K562 (cell line): ENCODE data around the gene GPR152. TPM values are rescaled to one million over a fixed set of nuclear protein-coding genes. Genes with fewer than 3 reads are reported as not detected.

Source experiments
- ATAC-seq: fragments of 200-7000 bp; cut with Tn5 transposase; 3 replicates; pipeline ENCODE4 v1.9.1; 2020; ENCODE audit warnings: moderate library complexity
- BruUV-seq: library from RNA; stranded (reverse); fragments of 400-500 nt; replicated peaks from 2 replicates; lab custom pipeline; 2021; lab: Mats Ljungman, UMichigan
- CTCF ChIA-PET: fragments of 300-600 bp; formaldehyde crosslinking; extraction: SDS; loops from one replicate; lab custom pipeline; 2021; ENCODE audit warnings: low intra/inter-chr PET ratio; lab: Yijun Ruan, JAX
- POLR2A ChIA-PET: fragments of 300-600, 350-650 bp; sonication (Branson Sonifier 250); formaldehyde crosslinking; extraction: SDS; loops from one replicate; lab custom pipeline; 2021; ENCODE audit warnings: antibody characterized with exemption, inconsistent platforms; lab: Yijun Ruan, JAX
- DNase-seq, 4 experiments: peaks; one replicate each; pipeline versions ENCODE4 v3.0.0 to v3.0.0-alpha.2; 2011 to 2018; ENCODE audit warnings: low spot score in 3 of 4, mixed read lengths in 3 of 4; ENCODE audit errors: extremely low read depth in 1 of 4
- FAIRE-seq: peaks from 2 replicates; lab custom pipeline; 2011; peaks lifted over from hg19 to GRCh38; lab: Jason Lieb, UNC
- H2AFZ ChIP-seq: 2 replicates; pipeline ENCODE4 v1.6.0; 2011; ENCODE audit warnings: low read depth, low read length, control low read depth, inconsistent platforms
- H3K27ac ChIP-seq: fragments of 200-600 bp; 3 replicates; pipeline ENCODE4 v1.8.0; 2011; ENCODE audit warnings: low read depth, mild to moderate bottlenecking, control low read depth, inconsistent platforms, low read length, moderate library complexity, mixed read lengths; ENCODE audit errors: extremely low read depth
- H3K27me3 ChIP-seq, 2 experiments: fragments of 300-600 bp in 1 of 2; 2 replicates in 1 of 2; 3 replicates in 1 of 2; pipeline versions ENCODE4 v1.6.0 to v1.8.0; 2011; ENCODE audit warnings: inconsistent platforms in 2 of 2, low read length in 2 of 2, mild to moderate bottlenecking in 1 of 2, mixed read lengths in 1 of 2, moderate library complexity in 1 of 2; ENCODE audit not compliant: control insufficient read depth in 2 of 2, insufficient read depth in 2 of 2
- H3K36me3 ChIP-seq: fragments of 300-600 bp; 3 replicates; pipeline ENCODE4 v1.8.0; 2011; ENCODE audit warnings: mild to moderate bottlenecking, low read length, inconsistent platforms; ENCODE audit not compliant: control insufficient read depth, insufficient read depth
- H3K4me1 ChIP-seq, 2 experiments: fragments of 200-600 bp in 1 of 2; replicated peaks in 1 of 2; 2 replicates in 1 of 2; 3 replicates in 1 of 2; pipeline versions ENCODE4 v1.5.1 to v1.8.0; 2011; ENCODE audit warnings: inconsistent platforms in 2 of 2, low read length in 2 of 2, mild to moderate bottlenecking in 1 of 2, mixed read lengths in 1 of 2, moderate library complexity in 1 of 2; ENCODE audit not compliant: control insufficient read depth in 2 of 2, insufficient read depth in 2 of 2
- H3K4me2 ChIP-seq: 2 replicates; pipeline ENCODE4 v1.6.1; 2011; ENCODE audit warnings: low read length, control low read depth, inconsistent platforms, mixed read lengths; ENCODE audit not compliant: insufficient read depth
- H3K4me3 ChIP-seq: fragments of 200-600 bp; sonication (generic), shearing (Covaris generic); 2 replicates; pipeline ENCODE4 v1.5.1; 2016; ENCODE audit warnings: control low read depth, inconsistent platforms
- H3K79me2 ChIP-seq: fragments of 200-600 bp; 3 replicates; pipeline ENCODE4 v1.8.0; 2011; ENCODE audit warnings: low read length, inconsistent platforms; ENCODE audit not compliant: control insufficient read depth, insufficient read depth
- H3K9ac ChIP-seq, 2 experiments: 2 replicates each; pipeline versions ENCODE4 v1.6.0 to v1.6.1; 2011; ENCODE audit warnings: low read depth in 2 of 2, low read length in 2 of 2, control low read depth in 1 of 2, inconsistent platforms in 1 of 2, mild to moderate bottlenecking in 1 of 2, mixed read lengths in 1 of 2; ENCODE audit not compliant: insufficient read depth in 1 of 2
- H3K9me1 ChIP-seq: one replicate; pipeline ENCODE4 v1.6.0; 2011; ENCODE audit warnings: inconsistent platforms, mild to moderate bottlenecking, low read length, moderate library complexity; ENCODE audit not compliant: control insufficient read depth, insufficient read depth
- H3K9me3 ChIP-seq: replicated peaks from 2 replicates; pipeline ENCODE4 v1.5.1; 2011; ENCODE audit warnings: low read depth, low read length, inconsistent platforms; ENCODE audit not compliant: control insufficient read depth, insufficient read depth
- H4K20me1 ChIP-seq: replicated peaks from 2 replicates; pipeline ENCODE4 v1.6.1; 2011; ENCODE audit warnings: low read length, inconsistent platforms, mixed read lengths; ENCODE audit not compliant: control insufficient read depth, insufficient read depth
- ARID1B ChIP-seq: fragments of 450-650 bp; IDR thresholded peaks from 2 replicates; pipeline ENCODE4 v1.6.1; 2016; ENCODE audit warnings: antibody characterized with exemption, mild to moderate bottlenecking, inconsistent platforms
- ARID3A ChIP-seq: IDR thresholded peaks from 2 replicates; pipeline ENCODE4 v1.6.1; 2012; ENCODE audit warnings: low read depth, low read length, improper control_type of control experiment, borderline replicate concordance
- CBX5 ChIP-seq: IDR thresholded peaks from 2 replicates; pipeline ENCODE4 v1.6.1; 2014; ENCODE audit warnings: low read depth, borderline replicate concordance
- MCM2 ChIP-seq: fragments of 450-650 bp; IDR thresholded peaks from 2 replicates; pipeline ENCODE4 v1.6.1; 2017; ENCODE audit warnings: low read depth, mild to moderate bottlenecking
- NCOA6 ChIP-seq: fragments of 450-650 bp; IDR thresholded peaks from 2 replicates; pipeline ENCODE4 v1.6.1; 2017; ENCODE audit warnings: mild to moderate bottlenecking
- POLR2G ChIP-seq: fragments of 200-400 bp; formaldehyde crosslinking; IDR thresholded peaks from 2 replicates; pipeline ENCODE4 v1.6.1; 2017; ENCODE audit warnings: low read depth, mild to moderate bottlenecking, antibody characterized with exemption, low read length, moderate library complexity
- TRIM24 ChIP-seq, 2 experiments: fragments of 450-650 bp; IDR thresholded peaks; 2 replicates each; pipeline ENCODE4 v1.6.1; 2016
- ZBTB33 ChIP-seq: sonication (generic); formaldehyde crosslinking; IDR thresholded peaks from 2 replicates; pipeline ENCODE4 v1.8.1; 2023; ENCODE audit warnings: mild to moderate bottlenecking, missing genetic modification reagents
- WGBS: fragments of 100-300 bp; shearing (Covaris generic); methylation state at CpG from one replicate; pipeline ENCODE4 v1.1.6; 2016; ENCODE audit warnings: low coverage, mixed read lengths; ENCODE audit not compliant: insufficient coverage; ENCODE audit errors: missing lambda C conversion rate; 5-methylcytosine and 5-hydroxymethylcytosine counted together
- in situ Hi-C: fragments of 300-500 bp; cut with MboI; formaldehyde crosslinking; loops from 4 replicates; pipeline ENCODE4 v1.15.0; 2018; ENCODE audit warnings: inconsistent platforms, mixed read lengths
- intact Hi-C: fragments of 100-400 bp; cut with micrococcal nuclease; formaldehyde crosslinking; loops from 2 replicates; pipeline ENCODE4 v1.14.2; 2022
- polyA plus RNA-seq, 8 experiments: library from polyadenylated mRNA; depleted of rRNA in 4 of 8; stranded (reverse) in 5 of 8; unstranded in 3 of 8; fragments of >200 nt; fragmentation: Nextera tagmentation in 2 of 8; fragmentation: Illumina TruSeq in 1 of 8; extraction: Ambion mirVana in 2 of 8; extraction: Trizol in 1 of 8; gene quantifications; 2 replicates each; pipeline versions ENCODE4 v1.2.1 to v1.2.3, GENCODE V29; 2011 to 2014; ENCODE audit warnings: inconsistent platforms in 1 of 8, missing spikeins in 1 of 8
- total RNA-seq, 7 experiments: library from RNA; depleted of rRNA in 6 of 7; stranded (reverse); fragments of >200 nt in 6 of 7; fragmentation: Illumina TruSeq in 2 of 7; extraction: Trizol in 2 of 7; gene quantifications; 2 replicates each; pipeline versions ENCODE4 v1.2.1 to v1.2.3, GENCODE V29; 2011 to 2021; ENCODE audit warnings: low replicate concordance in 1 of 7

The GPR152 gene
- total and polyA plus RNA-seq, 9 of the 15 experiments (the other 6 are each of a cell fraction or from before 2014, with no cell fraction given), result not detected

GRCh38 chr11:67433536-67434394, 18.8 kb downstream of the GPR152 start:
- Histone ChIP-seq H3K4me2 (no peak overlapping the region), H3K9me3 (no peaks in the 10 kb centered on the region), H3K4me3 (no peak overlapping the region), H2AFZ (no peak overlapping the region), H3K4me1 (peaks cover 20 to 70% of the 10 kb centered on the region in 2 experiments), H4K20me1 (no peaks in the 10 kb centered on the region), H3K36me3 (peaks cover 85% of the 10 kb centered on the region; the same call in 2 of the 3 replicates), H3K9me1 (peaks cover 4% of the 10 kb centered on the region), H3K9ac (peak overlapping the region in 1 of 2 experiments; percentile 65; a peak in 1 of 4 replicates), H3K79me2 (peaks cover 20% of the 10 kb centered on the region), H3K27me3 (no peaks in the 10 kb centered on the region), H3K27ac (no peak overlapping the region)
- in situ Hi-C loops (no loop called here), intact Hi-C loops (no loop called here)
- no peak for ATAC-seq
- DNase-seq, result no peak
- ChIA-PET POLR2A (interaction anchor here (0.5 to 1.1 kb wide), 3 partner anchors 16 to 776 kb away, joined by 3 read pairs; no protein-coding TSS in a partner anchor), CTCF (no interaction called here)
- no peak for TF ChIP-seq ARID3A
- TF ChIP-seq NCOA6, result no peak
- TF ChIP-seq ARID1B, result no peak
- TF ChIP-seq TRIM24 (IDR thresholded peaks at IDR 0.05), result no peak
- no peak for TF ChIP-seq CBX5
- no peak for TF ChIP-seq MCM2
- peak; percentile 28; the same call in 1 of the 2 replicates for TF ChIP-seq POLR2G
- TF ChIP-seq ZBTB33, result no peak
- 97% methylated on average over 20 of the region's 22 CpGs for WGBS
- FAIRE-seq, result no peak
- BruUV-seq, result no TSS peak
